OCI-M2 (cell line): ENCODE data around the gene DEF6.

Source experiments
- DNase-seq: peaks from one replicate; lab custom pipeline; 2025; ENCODE audit not compliant: unreplicated experiment; lab: John Stamatoyannopoulos, UW

DEF6 gene

GRCh38 chr6:35342258-35343091, 44.9 kb downstream of the DEF6 start, which contains the start of gene PPARD:
PPARD (plus strand) TSS chr6:35342558; CDS start chr6:35411088, 68,530 bp downstream.
- DNase-seq: peak; percentile 47

GRCh38 chr6:35343092-35343834, 45.6 kb downstream of the DEF6 start:
- DNase-seq: no peak

- DNase-seq: no peak
Observed at GRCh38 chr6:35343835-35344550, 46.4 kb downstream of the DEF6 start.

GRCh38 chr6:35351422-35351821, 53.8 kb downstream of the DEF6 start:
- no peak for DNase-seq

GRCh38 chr6:35352735-35353134, 55.1 kb downstream of the DEF6 start:
- no peak for DNase-seq

GRCh38 chr6:35354361-35355135, 56.9 kb downstream of the DEF6 start:
- DNase-seq: no peak

GRCh38 chr6:35356391-35356790, 58.8 kb downstream of the DEF6 start:
- no peak for DNase-seq

GRCh38 chr6:35357677-35358076, 60.1 kb downstream of the DEF6 start:
- DNase-seq: no peak

- DNase-seq: no peak
Observed at GRCh38 chr6:35358086-35358485, 60.5 kb downstream of the DEF6 start.

GRCh38 chr6:35359346-35359743, 61.7 kb downstream of the DEF6 start:
- no peak for DNase-seq

GRCh38 chr6:35359744-35360348, 62.2 kb downstream of the DEF6 start:
- no peak for DNase-seq

- no peak for DNase-seq
Observed at GRCh38 chr6:35360349-35361138, 62.9 kb downstream of the DEF6 start.

GRCh38 chr6:35362200-35362599, 64.6 kb downstream of the DEF6 start:
- DNase-seq: no peak

GRCh38 chr6:35363293-35363750, 65.7 kb downstream of the DEF6 start:
- DNase-seq: no peak

GRCh38 chr6:35365594-35366203, 68.1 kb downstream of the DEF6 start:
- DNase-seq: no peak

GRCh38 chr6:35366204-35366596, 68.6 kb downstream of the DEF6 start:
- no peak for DNase-seq

- no peak for DNase-seq
Observed at GRCh38 chr6:35367646-35368037, 70.0 kb downstream of the DEF6 start.

GRCh38 chr6:35368038-35368887, 70.6 kb downstream of the DEF6 start:
- DNase-seq: no peak
